HG03558 (cell line): ENCODE data around the gene SNX2.

Experiments
- ATAC-seq: cut with Tn5 transposase; IDR thresholded peaks from one replicate; pipeline ENCODE4 v1.9.1; 2021; ENCODE audit warnings: moderate number of reproducible peaks; ENCODE audit not compliant: unreplicated experiment; ENCODE audit errors: extremely low read depth

Gene SNX2

GRCh38 chr5:122770477-122770876 lies 4.4 kb upstream of the SNX2 start:
- ATAC-seq = no peak

- no peak for ATAC-seq
These were observed 2.4 kb upstream of the SNX2 start for GRCh38 chr5:122772446-122772845.

GRCh38 chr5:122773619-122774018 lies 1.3 kb upstream of the SNX2 start:
- ATAC-seq = no peak

GRCh38 chr5:122774519-122774860 lies 390 bp upstream of the SNX2 start:
- ATAC-seq = peak; percentile 22

GRCh38 chr5:122775550-122776542 lies 966 bp downstream of the SNX2 start:
- no peak for ATAC-seq

- no peak for ATAC-seq
These were observed 3.3 kb downstream of the SNX2 start for GRCh38 chr5:122778157-122778556.

- no peak for ATAC-seq
These were observed 4.6 kb downstream of the SNX2 start for GRCh38 chr5:122779451-122779850.

- ATAC-seq = no peak
These were observed 5.4 kb downstream of the SNX2 start for GRCh38 chr5:122780296-122780695.

- ATAC-seq = no peak
These were observed 6.6 kb downstream of the SNX2 start for GRCh38 chr5:122781465-122781864.

GRCh38 chr5:122785294-122785693 lies 10.4 kb downstream of the SNX2 start:
- ATAC-seq = no peak

GRCh38 chr5:122788371-122788770 lies 13.5 kb downstream of the SNX2 start:
- no peak for ATAC-seq

- ATAC-seq = no peak
These were observed 14.1 kb downstream of the SNX2 start for GRCh38 chr5:122788996-122789395.

- ATAC-seq = no peak
These were observed 14.7 kb downstream of the SNX2 start for GRCh38 chr5:122789461-122790171.

- no peak for ATAC-seq
These were observed 15.6 kb downstream of the SNX2 start for GRCh38 chr5:122790354-122791103.

GRCh38 chr5:122805481-122805880 lies 30.6 kb downstream of the SNX2 start:
- ATAC-seq = no peak

- no peak for ATAC-seq
These were observed 35.5 kb downstream of the SNX2 start for GRCh38 chr5:122810405-122810804.

GRCh38 chr5:122815218-122815767 lies 40.4 kb downstream of the SNX2 start:
- no peak for ATAC-seq

GRCh38 chr5:122816756-122817155 lies 41.9 kb downstream of the SNX2 start:
- no peak for ATAC-seq

- no peak for ATAC-seq
These were observed 57.1 kb downstream of the SNX2 start for GRCh38 chr5:122831984-122832383.

- ATAC-seq = no peak
These were observed 60.8 kb downstream of the SNX2 start for GRCh38 chr5:122835681-122836080.
